DMS153 (cell line): ENCODE measurements around the gene TTLL12.

Source experiments
- DNase-seq: peaks from one replicate; lab custom pipeline; 2025; lab: John Stamatoyannopoulos, UW

The TTLL12 gene

DNA sequence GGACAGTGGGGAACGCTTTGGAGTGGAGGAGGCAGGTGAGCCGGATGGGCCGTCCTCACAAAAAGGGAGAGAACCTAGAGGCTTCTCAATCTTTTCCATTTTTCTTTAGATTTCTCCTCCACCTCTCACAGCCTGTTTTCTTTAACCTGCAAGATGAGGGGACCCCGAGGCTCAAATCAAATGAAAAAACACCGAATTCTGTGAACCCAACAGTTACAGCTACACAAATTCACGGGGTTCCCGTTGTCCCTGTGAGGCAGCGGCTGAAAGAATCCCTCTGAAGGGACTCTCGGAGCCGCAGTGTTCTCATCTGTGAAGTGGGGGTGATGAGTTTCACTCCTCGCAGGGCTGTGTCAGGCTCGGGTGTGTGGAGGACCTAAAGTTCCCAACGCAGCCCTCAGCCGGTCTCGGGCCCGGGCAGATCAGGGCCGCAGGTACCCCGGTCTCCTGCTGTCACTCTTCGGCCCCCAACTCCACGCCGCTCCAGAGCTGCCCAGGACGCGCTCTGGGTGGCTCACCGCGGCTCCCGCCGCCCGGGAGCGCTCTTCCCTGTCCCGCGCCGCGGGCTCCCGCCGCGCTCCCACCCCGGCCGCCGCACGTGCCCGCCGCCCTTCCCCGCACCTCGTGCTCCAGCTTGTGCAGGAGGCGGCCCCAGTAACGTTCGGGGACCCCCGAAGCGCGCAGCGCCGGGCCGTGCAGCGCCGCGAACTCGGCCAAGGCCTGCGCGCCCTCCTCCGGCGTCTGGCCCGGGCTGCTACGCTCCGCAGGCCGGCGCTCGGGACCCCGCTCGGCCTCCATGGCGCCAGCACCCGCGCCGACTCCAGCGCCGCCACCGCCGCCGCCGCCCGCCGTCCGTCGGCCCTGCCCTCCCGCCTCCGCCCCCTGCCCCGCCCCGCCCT is at the start of gene TTLL12:
TTLL12 (minus strand) TSS at position 863 of the 899 bp plus-strand sequence; CDS start at position 798, 65 bp downstream.
- no peak for DNase-seq

DNA sequence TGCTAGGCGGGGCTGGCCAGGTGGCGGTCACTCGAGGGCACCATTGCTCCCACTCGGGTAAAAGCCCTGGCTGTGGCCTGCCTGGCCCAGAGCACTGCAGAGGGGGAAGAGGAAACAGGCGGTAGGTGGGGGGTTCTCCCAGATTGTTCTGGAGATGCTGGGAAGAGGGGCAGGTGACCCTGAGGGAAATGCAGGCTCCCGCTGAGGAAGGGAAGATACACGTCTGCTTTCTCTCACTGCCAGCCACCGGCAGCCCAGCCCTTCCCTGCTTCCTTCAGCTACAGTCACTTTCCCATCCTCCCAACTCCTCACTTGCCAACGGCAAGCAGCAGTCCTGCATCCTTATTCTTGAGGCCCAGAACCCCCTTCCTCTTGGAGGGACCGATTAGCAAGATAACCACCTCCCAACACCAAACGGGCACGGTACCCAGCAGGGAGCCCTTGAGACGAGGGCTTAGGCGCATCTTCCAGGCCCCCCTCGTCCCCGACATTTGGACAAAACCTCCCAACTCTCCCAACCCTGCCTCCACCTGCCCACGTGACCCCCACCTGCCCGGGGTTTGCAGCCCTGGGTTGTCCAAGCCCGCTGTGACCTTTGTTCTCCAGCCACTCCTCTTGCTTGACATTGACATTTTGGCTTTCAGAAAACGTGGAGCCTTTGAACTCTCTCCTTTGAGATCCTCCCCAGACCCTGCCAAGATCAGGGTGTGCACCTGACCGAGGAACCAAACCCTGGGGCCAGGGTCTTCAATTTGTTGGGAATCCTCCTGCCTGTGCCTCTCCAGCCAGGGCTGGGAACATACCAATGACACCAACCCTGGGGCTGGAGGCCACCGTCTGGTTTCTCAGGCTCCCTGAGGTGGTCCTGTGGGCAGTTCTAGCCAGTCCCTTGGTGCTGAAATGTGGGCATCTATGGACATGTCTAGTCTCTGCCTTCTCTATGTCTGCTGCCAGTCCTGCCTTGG is 48.8 kb upstream of the TTLL12 start:
- DNase-seq, result no peak

DNA sequence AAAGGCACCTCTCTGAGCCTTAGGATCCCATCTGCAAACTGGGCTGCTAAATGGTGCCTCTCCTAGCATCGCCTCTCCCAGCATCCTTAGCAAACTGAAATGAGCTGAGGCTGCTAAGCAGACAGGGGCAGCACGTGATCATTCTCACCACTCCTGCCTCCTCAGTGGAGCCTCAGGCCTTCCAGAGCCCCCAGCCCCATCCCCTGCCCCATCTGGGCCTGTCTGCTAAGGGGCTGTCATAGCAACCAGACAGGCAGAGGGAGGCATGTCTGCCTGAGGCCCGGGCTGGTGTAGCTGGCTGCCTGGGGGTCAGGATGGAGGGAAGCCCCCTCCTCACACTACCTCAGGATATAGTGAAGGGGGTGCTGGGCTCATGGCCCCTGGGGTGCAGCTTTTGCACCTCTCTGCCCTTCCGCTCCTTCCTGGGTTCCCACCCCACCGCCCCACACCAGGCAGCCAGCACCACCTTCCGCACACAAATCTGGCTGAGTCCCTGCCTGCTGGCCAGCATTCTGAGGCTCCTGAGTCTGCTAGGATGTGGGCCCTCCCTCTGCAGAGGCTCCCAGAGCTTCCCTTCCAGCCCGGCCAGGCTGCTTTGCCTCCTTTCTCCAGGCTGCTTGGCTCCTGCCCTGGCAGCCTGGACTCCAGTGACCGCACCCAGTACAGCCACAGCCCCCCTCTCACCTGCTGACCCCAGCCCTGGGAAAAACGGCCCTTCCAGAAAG is 47.5 kb upstream of the TTLL12 start:
- DNase-seq, result no peak

DNA sequence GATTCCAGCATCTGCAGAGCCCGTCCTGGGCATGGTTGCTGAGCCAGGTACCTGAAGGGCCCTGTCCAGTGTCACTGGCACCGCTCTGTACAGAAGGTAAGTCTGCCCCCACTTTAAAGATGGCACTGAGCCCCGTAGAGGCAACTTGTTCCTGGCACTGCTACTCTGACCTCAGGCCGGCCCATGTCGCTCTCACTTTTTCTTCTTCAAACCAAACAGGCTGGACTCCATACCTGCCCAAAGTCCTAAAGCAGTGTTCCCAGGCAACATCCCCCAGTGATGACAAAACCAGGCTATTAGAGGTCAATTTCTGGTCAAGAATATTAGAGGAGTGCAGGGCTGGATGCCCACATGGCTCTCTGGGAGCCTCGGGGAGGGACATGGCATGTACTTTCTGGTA is 46.6 kb upstream of the TTLL12 start:
- no peak for DNase-seq

DNA sequence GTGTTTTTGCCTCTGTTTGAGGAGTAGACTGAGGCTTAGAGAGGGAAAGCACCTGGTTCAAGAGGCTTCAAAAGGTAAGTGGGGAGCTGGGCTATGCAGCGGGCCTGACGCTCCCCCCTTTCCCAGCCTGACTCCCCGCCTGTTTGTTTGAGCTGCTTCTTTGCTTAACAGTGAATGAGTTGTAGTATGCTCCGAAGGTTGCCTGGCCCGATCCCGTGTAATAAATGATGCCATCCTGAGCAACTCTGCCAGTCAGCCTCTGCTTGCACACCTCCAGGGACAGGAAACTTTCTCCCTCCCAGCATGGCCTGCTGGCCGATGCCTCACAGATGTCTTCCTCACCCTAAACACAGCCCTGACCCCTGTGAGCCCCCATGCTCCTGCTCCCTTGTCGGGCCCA is 45.5 kb upstream of the TTLL12 start:
- DNase-seq, result no peak

DNA sequence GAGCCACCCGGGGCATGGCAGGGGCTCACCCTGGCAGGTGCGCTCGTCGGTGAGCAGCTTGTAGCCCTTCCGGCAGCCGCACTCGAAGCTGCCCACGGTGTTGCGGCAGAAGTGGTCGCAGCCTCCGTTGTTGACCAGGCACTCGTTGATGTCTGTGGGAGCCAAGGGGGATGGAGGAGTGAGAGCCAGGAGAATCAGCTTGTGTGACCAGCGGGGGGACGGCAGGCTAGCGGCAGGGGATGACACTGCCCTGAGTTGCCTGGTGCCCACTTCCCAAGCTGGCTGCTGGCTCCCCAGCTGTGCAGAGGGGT is 44.7 kb upstream of the TTLL12 start:
- DNase-seq, result no peak

DNA sequence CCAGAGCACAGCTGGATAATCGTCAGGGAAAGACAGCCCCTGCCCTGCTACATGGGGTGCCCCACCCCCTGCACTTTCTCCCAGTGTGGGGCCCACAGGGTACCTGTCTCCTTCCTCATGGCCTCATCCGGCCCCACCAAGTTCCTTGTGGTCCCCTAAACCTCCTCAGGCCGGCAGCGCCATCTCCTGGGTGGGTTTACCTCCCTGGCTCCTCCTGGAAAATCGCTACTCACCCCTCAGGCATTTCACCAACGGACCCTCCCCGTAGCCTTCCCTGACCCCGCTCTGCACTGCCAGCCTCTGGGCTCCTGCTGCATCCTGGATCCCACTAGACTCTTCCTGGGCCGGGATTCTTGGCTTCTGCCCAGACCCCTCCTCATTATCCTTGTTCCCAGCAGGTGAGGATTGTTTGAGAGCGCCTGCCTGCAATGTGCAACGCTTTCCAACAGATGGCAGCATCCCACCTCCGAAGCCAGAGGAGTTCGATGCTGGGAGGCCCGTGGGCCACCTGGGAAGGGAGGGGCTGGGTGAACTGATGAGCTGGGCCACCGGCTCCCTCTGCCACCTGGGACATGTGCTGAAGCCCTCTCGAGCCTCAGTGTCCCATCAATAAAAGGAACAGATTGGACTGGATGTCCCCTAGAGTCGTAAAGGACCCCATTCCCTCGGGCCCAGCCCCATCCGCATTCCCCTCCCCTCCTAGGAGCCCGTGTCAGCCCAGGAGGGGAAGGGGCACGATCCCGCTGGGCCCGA is 44.2 kb upstream of the TTLL12 start:
- peak; percentile 47 for DNase-seq

DNA sequence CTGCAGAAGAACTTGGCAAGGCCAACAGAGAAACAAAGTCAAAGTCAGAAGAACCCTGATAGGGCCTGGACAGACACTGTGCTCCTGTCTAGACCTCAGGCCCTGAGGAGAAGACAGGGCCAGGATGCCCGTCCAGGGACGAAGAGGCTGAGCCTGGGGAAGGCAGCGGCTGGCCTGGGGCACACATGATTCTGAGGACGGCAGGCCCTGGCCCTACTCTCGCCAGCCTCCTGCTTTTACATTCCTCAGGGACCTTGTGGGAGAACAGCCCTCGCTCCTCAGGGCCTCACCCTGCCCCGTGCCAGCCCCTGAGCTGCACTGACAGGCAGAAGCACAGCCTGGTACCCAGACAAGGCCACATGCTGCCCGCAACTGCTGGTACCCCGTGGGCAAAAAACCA is 43.6 kb upstream of the TTLL12 start:
- DNase-seq, result no peak

DNA sequence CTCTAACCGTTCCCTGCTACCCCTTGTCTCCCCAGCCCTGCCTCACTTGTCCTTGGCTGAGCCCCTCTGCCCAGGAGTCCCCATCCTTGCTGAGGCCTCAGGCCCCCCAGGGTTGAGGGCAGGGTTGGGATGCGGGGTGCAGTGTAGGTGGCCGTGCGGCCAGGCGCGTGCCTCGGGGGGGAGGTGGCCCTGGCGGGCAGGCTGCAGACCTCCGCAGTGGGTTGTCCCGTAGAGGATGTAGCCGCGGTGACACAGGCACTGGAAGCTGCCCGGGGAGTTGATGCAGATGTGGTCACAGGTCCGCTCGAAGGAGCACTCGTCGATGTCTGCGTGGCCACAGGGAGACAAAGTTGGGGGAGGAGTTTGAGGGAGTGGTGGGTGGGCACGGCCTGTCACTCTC is 41.9 kb upstream of the TTLL12 start:
- DNase-seq, result no peak

DNA sequence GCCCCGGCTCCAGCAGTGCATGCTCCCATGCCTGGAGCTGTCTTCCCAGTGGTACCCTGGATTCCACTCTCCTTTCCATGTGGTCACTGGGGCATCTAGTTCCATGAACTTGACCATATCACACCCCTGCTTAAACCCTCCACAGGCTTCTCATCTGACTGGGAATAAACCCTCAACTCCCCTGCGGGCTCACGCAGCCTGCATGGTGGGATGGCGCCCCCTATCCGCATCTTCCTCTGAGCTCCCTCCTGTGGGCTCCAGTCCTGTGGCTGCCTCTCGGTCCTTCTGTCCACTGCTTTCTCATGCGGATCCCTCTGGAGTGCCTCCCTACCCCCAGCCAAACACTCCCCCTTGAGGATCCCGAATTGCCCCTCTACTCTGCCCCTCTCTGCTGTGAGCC is 41.4 kb upstream of the TTLL12 start:
- no peak for DNase-seq

DNA sequence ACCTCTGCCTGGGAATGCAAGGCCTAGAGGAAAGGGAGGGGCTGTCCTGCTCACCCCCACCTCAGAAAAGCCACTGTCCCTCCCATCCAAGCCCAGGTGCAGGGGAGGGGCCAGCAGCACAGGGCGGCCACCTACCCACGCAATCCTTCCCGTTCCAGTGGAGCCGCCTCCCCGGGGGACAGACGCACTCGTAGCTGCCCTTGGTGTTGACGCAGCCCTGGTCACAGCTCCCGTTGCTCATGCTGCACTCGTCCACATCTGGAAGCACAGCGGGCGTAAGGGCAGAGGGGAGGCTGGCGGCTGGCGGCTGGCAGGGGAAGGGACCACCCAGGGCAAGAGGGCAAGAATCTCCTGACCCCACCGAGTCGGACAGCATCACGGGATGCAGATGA is 40.3 kb upstream of the TTLL12 start:
- DNase-seq, result peak; percentile 10

DNA sequence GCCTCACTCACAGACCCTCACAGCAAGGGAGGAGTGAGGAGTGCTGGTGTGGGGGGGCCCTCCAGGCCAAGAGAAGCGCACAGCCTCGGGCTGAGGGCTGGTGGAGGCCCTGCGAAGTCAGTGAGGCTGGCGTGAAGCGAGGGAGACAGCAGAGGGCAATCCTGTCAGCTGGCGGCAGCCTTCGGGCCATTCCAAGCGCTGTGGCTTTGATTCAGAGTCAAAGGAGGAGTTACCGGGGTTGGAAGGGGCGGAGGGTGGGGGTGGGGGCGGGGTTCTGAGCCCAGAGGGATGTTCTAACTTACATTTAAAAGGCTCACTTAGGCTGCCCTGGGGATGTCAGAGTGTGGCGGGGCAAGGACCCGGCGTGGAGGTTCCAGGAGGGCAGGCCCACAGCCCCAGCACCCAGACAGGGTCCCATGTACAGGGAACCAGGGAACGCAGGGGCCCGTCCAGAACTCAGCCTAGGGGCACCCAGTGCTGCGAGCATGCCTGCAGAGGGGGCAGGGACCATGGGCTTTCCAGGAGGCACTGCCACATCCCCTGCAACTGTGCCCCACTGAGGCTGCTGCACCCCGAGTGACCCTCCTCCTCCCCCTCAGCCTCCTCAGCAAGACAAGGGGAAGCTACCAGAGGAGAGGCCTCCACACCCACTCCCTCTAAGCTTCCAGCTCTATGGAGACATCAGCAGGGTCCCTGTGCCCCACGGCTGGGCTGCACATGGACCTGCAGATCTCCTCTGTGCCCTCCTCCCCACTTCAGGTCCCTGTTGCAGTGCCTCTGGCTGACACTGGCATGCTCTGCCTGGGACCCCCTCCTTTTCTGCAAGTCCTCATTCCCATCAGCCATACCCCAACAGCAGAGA is 39.7 kb upstream of the TTLL12 start:
- DNase-seq, result no peak

DNA sequence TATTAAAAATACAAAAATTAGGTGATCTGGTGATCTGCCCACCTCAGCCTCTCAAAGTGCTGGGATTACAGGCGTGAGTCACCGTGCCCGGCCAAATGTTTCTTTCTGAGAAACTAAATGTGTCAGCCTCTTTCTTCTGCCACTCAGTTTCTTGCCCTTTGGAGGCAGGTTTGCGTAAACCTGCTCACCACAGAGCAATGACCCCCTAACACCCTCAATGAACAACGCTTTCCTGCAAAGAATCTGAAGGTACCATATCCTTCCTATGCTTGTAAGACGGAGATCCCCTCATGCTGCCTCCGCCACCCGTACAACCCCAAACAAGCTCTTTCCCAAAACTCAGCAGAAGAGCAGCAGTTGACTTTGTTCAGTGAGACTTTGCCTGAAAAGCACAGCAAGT is 38.7 kb upstream of the TTLL12 start:
- DNase-seq, result no peak

DNA sequence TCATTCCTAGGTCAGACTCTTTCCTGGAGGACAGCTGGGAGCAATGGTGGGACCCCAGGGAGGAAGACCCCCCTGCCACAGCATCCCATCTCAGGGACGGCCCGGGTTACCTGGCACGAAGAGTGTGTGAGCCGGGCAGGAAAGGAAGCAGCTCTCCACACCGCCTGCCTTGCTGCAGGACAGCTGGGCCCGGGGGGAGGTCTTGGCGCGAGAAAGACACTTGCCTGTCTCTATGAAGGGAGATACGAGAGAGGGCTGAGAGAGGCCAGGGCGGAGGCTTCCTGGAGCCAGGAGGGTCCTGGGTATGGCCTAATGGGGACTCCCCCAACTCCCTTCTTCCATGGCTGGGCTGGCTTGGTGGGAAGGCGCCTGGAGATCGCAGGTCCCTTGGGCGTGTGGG is 36.1 kb upstream of the TTLL12 start:
- no peak for DNase-seq

DNA sequence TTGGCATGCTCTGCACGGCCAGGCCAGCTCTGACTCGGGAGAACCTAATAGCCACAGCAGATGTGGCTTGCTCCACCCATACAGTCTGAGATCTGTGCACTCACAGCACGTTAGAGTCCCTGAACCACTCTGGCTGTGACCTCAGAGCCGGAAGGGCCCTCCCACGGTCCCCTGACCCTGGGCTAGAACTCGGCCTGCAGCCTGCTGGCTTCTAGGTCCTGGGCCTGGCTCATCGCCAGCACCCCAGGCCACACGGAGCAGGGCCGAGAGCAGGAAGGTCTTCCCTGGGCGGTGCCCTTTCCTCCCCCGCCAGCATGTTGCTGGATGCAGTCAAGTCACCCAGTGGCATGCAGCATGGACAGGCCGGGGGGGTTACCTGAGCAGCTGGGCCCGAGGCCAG is 35.3 kb upstream of the TTLL12 start:
- DNase-seq, result no peak

DNA sequence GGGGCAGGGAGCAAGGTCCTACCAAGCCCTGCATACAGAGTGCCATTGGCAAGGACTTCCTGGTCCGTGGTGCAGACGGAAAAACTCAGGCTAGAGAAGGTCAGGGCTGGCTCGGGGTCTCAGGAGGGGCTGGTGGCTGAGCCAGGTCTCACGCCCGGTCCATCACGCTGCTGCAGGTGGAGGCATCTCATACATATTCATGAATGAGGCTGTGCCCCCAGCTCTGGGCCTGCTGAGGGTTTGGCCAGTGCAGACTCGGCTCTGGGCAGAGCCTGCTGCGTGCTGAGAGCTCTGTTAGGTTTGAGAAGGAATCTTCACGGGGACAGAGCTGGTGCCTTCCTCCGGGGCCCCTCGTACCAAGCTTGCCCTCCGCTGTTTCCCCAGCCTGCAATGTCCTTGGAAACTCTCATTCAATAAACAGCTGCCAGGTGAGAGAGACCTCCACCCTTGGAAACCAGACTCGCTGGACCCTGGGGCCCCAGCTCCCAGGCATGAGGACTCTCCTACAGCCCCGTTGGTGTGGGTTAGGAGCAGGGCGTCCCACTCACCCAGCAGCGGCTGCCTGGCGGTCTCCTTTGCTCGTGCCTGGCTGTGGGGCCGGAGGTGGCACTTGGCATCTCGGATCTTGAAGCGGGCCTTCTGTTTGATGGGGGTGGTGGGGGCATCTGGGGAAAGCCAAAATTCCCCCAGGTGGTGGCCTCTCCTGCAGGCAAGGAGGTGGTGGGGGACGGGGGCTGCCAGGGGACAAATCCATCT is 33.9 kb upstream of the TTLL12 start:
- no peak for DNase-seq

DNA sequence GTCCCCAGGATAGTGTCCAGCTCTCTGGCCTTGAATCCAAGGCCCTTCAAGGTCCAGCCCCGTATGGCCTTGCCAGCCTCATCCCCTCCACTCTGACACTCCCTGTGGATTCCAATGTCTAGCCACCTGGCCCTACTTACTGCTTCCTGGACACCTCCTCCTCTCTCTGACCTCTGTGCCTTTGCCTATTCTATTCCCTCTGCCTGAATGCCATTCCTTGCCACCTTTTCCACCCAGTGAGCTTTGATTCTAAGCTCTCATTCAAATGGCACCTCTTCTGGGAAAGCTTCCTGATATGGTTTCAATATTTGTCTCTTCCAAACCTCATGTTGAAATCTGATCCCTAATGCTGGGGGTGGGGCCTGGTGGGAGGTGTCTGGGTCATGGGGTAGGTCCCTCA is 31.9 kb upstream of the TTLL12 start:
- no peak for DNase-seq

DNA sequence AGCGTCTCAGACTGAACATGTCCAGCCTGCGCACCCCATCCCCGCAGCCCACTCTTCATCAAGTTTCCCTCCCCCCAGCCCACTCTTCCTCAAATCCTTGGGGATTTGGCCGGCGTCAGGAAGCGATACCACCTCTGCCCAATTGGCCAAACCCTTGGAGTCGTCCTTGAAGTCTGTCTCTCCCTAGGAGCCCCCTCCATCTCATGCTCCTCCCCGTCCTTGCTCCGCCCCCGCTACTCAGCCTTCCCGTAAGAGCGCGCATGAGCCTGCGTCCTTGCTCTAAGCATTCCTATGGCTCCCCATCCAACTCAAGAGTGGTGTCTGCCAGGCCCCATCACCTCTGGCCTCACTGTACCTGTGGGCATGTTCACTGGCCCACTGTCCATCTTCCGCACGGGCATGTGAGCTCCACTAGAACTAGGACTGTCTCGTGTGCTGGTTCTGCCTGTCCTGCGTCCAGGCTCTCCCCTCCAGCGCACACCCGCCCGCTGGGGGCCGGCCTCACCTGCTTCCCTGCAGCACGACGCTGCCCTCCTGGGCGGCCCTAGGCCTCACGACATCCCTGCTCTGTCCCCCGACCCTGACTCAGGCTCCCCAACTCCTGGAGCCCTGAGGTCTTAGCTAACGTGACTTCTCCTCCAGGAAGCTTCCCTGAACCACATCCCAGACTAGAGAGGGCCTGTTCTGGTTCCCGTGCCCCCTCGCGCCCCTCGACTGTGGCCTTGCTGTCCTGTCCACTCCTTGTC is 30.5 kb upstream of the TTLL12 start:
- no peak for DNase-seq

DNA sequence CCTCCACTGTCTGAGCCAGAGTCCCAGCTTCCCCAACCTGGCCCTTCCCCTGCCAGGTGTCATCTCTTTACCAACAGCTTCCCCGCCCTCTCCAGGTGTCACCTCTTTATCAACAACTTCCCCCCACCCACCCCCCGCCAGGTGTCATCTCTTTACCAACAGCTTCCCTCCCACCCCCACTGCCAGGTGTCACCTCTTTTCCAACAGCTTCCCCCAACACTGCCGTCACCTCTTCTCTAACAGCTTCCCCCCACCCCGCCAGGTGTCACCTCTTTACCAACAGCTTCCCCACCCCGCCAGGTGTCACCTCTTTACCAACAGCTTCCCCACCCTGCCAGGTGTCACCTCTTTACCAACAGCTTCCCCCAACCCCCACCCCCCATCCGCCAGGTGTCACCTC is 29.8 kb upstream of the TTLL12 start:
- DNase-seq, result no peak
